Anterior cingulate cortex (tissue), 58 donors: ENCODE data around the gene TRPM1.

Experiments
- DNase-seq, 58 donors: peaks; one replicate each; lab custom pipeline; 2025; lab: John Stamatoyannopoulos, UW

The TRPM1 gene

GRCh38 chr15:31086344-31086743 lies 15.2 kb downstream of the TRPM1 start:
- no peak for DNase-seq

- DNase-seq: no peak
Observed at GRCh38 chr15:31085359-31085758, 16.2 kb downstream of the TRPM1 start.

DNA sequence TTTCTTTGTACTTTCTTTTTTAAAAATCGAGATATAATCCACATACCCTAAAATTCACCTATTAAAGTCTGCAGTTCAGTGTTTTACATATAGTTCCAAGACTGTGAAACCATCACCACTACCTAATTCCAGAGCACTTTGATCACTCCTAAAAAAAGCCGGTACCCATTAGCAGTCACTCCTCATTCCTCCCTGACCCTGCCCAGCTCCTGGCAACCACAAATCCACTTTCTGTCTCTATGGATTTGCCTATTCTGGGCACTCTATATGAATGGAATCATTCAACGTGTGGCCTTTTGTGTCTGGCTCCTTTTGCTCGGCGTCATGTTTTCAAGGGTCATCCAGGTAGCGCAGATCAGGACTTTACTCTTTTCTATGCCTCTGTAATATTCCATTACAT lies 17.3 kb downstream of the TRPM1 start:
- no peak for DNase-seq

DNA sequence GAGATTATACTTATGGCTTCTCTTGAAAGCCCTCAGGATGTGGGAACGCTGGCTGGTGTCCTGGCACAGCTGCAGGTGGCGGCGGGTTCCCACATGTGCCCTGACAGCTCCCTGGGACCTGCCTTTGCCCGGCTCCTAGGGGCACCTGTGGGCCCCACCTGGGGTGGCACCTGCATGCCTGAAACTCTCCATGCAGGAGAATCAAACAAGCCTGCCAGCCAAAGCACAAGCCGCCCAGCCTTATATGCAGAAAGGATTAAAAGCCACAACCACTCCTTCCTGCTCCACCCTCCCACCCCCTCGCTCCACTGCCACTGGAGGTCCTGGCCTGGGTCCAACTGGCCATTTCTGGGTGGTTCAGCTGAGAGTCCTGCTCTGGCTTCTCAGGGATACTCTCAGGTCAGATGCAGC lies 18.1 kb downstream of the TRPM1 start:
- no peak for DNase-seq

DNA sequence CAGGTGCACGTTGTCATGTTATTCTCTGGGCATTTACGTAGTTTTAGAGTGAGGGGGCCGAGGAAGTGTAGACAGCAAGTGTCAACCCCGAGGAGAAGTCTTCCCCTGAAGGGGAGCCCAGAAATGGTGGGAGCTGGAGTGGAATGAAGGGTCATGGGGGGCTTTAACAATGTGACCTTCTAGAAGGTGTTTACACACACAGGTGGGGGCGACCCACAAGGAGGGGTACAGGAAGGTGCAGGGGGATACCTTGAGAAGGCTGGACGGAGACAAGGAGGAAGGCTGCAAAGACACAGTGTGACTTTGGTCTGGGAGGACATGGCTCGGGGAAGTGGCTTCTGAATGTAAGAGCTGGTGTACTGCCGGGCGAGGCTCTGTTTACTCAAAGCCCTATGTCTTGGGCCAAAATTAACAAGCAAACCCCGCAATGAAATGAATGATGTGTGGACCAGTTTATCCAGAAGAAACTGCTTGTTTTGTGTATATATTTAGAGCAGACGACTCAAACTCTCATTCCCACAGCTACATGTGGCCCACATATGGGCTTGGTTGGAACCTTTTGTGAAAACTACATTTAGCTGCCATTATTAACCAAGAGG lies 18.7 kb downstream of the TRPM1 start:
- DNase-seq: no peak

DNA sequence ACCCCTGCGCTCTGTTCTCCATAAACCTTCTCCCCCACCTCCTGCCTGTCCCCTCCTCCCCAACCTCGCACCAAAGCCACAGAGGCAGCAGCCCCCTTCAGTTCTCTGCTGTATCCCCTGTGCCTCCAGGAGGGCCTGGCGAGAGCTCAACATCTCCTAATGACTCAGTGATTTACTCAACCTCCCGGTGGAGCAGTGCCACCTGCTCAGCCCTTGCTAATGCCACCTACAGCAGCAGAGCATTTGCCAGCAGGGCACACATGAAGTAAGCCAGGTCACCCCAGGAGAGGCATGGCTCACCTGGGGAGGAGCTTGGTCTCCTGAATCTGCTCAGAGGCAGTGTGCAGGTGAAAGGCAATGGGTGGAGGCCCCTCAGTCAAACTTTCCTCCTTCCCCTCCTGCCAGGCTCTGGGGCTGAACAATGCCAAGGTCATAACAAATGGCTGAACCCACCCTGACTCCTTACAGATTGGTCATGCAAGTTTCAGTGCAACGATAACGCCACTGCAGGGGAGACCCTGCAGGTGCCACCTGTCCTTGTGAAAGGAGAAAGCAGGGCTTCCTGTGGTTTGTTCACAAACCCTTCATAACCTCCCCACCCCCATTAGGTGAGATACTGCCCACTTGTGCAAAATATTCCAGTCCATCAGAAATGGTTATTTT lies 19.8 kb downstream of the TRPM1 start:
- no peak for DNase-seq

- DNase-seq: no peak
Observed at GRCh38 chr15:31081056-31081455, 20.5 kb downstream of the TRPM1 start.

DNA sequence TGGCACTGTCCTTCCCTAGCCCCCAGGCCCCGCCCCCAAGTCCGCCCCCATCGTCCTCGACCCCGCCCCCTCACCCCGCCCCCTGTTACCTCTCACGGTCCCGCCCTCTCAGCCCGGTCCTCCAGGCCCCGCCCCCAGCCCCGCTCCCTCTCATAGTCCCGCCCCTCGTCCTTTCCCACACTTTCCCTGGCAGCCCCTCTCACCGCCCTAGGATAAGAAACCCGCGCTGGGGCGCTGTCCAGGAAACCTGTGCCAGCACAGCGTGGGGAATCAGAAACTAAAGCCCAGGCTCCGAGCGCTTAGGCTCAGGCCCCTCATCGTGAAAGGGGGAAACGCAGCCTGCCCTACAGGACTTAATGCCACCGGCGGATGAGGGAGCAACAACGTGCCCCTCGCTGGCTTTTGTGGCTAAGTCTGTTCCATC lies 20.9 kb downstream of the TRPM1 start:
- DNase-seq: peak in 11 of 58 donors; percentile 10 to 66 (median 30)

- no peak for DNase-seq
Observed at GRCh38 chr15:31079519-31079918, 22.0 kb downstream of the TRPM1 start.

- no peak for DNase-seq
Observed at GRCh38 chr15:31078471-31078870, 23.1 kb downstream of the TRPM1 start.

DNA sequence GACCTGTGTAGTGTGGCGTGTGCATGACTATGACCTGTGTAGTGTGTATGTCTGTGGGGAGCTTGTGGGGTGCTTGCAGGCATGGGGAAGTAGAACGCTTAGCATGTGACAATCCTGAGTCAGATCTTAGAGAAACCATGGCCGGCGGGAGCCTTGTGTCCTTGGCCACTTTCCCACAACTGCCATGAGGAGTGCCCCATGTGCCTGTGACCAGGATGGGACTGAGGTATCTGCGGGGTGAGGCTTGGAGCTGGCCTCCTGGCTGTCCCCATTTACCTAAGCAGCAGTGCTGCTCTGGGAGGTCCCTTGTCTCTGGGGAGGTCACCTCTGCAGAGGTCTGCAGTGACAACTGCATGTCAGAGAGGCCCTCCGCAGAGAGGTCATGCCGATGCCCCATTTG lies 23.6 kb downstream of the TRPM1 start:
- no peak for DNase-seq

GRCh38 chr15:31077181-31077580 lies 24.3 kb downstream of the TRPM1 start:
- no peak for DNase-seq

- DNase-seq: no peak
Observed at GRCh38 chr15:31074321-31074720, 27.2 kb downstream of the TRPM1 start.

- no peak for DNase-seq
Observed at GRCh38 chr15:31070867-31071266, 30.7 kb downstream of the TRPM1 start.

DNA sequence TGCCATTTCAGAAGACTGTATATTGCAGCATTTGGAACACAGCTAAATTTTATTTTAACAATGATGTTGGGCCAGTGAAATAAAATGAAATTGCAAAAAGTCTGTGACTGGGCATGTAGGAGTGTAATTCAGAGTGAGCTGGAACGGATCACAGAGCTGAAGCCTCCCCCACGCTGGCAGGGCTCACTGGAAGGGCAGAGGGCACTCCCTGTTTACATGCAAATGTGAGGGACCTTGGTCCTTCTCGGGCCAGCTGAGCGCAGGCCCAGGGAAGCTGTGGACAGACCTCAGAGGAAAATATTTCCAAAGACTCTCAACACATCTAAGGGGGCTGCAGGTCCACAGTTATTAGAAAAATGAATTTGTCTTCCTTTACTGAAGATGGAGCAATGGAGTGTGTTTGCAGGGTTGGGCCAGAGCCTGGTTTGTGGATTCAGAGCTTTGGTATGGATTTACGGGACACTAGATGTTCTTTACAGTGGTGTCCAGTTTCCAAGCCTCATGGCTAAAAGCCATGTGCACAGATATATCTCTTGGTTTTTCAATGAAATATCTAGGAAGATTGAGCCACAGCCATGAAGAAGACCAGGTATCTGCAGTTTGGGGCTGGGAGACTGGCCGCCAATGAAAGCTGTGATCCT lies 32.0 kb downstream of the TRPM1 start:
- peak in 1 of 58 donors; percentile 16 for DNase-seq

- DNase-seq: no peak
Observed at GRCh38 chr15:31067890-31068603, 33.5 kb downstream of the TRPM1 start.

DNA sequence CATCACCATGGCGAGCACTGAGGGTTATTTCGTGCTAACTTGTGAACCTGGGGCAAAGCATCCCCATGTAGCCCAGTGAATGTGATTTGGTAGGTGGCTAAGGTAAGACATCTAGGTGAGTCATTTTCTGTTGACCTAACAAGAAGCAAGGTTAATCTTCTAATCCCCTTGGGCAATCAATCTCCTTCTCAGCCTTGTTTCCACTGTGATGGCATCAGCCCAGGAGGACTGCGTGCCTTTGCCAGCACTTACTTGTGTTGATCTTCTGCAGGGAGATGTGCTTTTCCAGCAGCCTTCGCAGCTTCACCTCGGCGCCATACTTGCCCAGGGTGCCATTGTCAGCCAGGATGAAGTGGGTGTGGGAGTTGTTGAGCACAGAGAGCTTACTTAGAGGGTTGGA lies 35.7 kb downstream of the TRPM1 start:
- DNase-seq: no peak

- DNase-seq: no peak
Observed at GRCh38 chr15:31062911-31063310, 38.6 kb downstream of the TRPM1 start.

GRCh38 chr15:31062310-31062847 lies 39.1 kb downstream of the TRPM1 start:
- no peak for DNase-seq

DNA sequence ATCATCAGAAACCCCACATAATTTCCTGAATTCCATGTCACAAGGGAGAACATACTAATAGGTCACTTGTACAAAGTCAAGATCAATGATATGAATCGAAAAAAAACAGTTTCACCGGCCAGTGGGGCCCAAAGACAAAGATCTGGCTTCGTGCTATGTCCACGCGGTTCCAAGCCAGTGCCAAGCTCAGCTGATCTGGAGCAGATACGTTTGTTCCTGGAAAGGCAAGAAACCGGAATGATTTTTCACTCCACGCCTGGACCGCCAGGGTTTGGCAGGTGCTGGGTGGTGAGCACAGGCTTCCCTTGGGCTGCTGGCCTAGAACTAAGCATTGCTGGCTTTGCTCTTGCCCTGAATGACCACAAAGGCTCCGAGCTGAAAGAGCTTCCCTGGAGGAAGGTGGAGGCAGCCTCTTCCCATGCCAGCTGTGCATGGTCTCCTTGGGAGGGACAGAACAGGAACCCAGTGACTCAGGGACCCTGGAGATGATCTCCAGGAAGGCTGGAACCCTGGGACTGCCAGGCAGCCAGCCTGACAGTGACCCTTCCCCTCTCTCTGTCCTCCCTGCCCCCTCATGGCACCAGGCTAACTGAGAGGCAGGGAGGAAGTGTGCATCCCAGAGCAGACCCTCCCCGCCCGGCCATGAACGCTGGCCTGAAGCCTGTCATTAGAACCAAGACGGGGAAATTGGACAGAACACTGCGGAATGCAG lies 40.9 kb downstream of the TRPM1 start:
- no peak for DNase-seq
